HCEC 1CT (cell line): ENCODE data around the gene SUGP2.
A peak's percentile ranks its signal among the peaks of the same experiment; 100 is the strongest.
"Not testable (repeated sequence)": the region's sequence is repeated elsewhere in the genome, so short reads cannot be mapped to it uniquely, and the experiment has no call there.

Experiments used
- DNase-seq: peaks from one replicate; pipeline ENCODE4 v3.0.0-alpha.2; 2017

SUGP2 gene

GRCh38 chr19:19031891-19032290 is 1.4 kb downstream of the SUGP2 start:
- no peak for DNase-seq

- no peak for DNase-seq
Observed at GRCh38 chr19:19028526-19028925, 4.8 kb downstream of the SUGP2 start.

- no peak for DNase-seq
Observed at GRCh38 chr19:19027228-19027627, 6.1 kb downstream of the SUGP2 start.

- no peak for DNase-seq
Observed at GRCh38 chr19:19026299-19026971, 6.9 kb downstream of the SUGP2 start.

- DNase-seq, result no peak
Observed at GRCh38 chr19:19025861-19026260, 7.5 kb downstream of the SUGP2 start.

GRCh38 chr19:19023376-19023775 is 9.9 kb downstream of the SUGP2 start:
- DNase-seq, result not testable (repeated sequence)

GRCh38 chr19:19022380-19022961 is 10.8 kb downstream of the SUGP2 start:
- DNase-seq, result no peak

- peak; percentile 82 for DNase-seq
Observed at GRCh38 chr19:19021115-19021514, 12.2 kb downstream of the SUGP2 start.

GRCh38 chr19:19010551-19010950 is 22.8 kb downstream of the SUGP2 start:
- no peak for DNase-seq

- DNase-seq, result no peak
Observed at GRCh38 chr19:19009951-19010350, 23.4 kb downstream of the SUGP2 start.

- no peak for DNase-seq
Observed at GRCh38 chr19:19006213-19006612, 27.1 kb downstream of the SUGP2 start.

GRCh38 chr19:19004144-19004543 is 29.2 kb downstream of the SUGP2 start:
- no peak for DNase-seq

GRCh38 chr19:18999896-19000620 is 33.3 kb downstream of the SUGP2 start:
- DNase-seq, result peak; percentile 26

- DNase-seq, result no peak
Observed at GRCh38 chr19:18999016-18999758, 34.1 kb downstream of the SUGP2 start.

- DNase-seq, result no peak
Observed at GRCh38 chr19:18998276-18998675, 35.0 kb downstream of the SUGP2 start.

GRCh38 chr19:18996796-18997394 is 36.4 kb downstream of the SUGP2 start:
- DNase-seq, result no peak

GRCh38 chr19:18996351-18996750 is 37.0 kb downstream of the SUGP2 start:
- no peak for DNase-seq

GRCh38 chr19:18995804-18996241 is 37.5 kb downstream of the SUGP2 start:
- peak; percentile 91 for DNase-seq

GRCh38 chr19:18993115-18993514 is 40.2 kb downstream of the SUGP2 start:
- no peak for DNase-seq

GRCh38 chr19:18992696-18993095 is 40.6 kb downstream of the SUGP2 start:
- DNase-seq, result no peak

GRCh38 chr19:18991468-18991867 is 41.8 kb downstream of the SUGP2 start:
- no peak for DNase-seq

GRCh38 chr19:18991006-18991405 is 42.3 kb downstream of the SUGP2 start:
- DNase-seq, result no peak

- no peak for DNase-seq
Observed at GRCh38 chr19:18990128-18990708, 43.1 kb downstream of the SUGP2 start.
